NCI-H510A (cell line): Measurements from ENCODE around the gene RSRC2.
"Not testable (repeated sequence)": the region's sequence is repeated elsewhere in the genome, so short reads cannot be mapped to it uniquely, and the experiment has no call there.

Experiments
- DNase-seq: peaks from one replicate; lab custom pipeline; 2025; lab: John Stamatoyannopoulos, UW

Gene RSRC2

GRCh38 chr12:122484385-122484784 lies 42.4 kb downstream of the RSRC2 start:
- not testable (repeated sequence) for DNase-seq

DNA sequence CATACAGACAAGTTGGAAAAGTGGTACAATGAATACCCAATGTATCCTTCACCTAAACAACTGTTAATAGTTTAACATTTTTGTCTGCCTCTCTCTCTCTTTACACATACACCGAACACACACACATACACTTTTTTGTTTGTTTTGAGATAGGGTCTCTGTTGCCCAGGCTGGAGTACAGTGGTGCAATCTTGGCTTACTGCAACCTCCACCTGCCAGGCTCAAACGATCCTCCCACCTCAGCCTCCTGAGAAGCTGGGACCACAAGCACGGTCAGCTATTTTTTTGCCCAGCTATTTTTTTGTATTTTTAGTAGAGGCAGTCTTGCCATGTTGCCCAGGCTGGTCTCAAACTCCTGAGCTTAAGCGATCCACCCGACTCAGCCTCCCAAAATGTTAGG lies 42.8 kb downstream of the RSRC2 start:
- DNase-seq = no peak

GRCh38 chr12:122481861-122482260 lies 44.9 kb downstream of the RSRC2 start:
- no peak for DNase-seq

DNA sequence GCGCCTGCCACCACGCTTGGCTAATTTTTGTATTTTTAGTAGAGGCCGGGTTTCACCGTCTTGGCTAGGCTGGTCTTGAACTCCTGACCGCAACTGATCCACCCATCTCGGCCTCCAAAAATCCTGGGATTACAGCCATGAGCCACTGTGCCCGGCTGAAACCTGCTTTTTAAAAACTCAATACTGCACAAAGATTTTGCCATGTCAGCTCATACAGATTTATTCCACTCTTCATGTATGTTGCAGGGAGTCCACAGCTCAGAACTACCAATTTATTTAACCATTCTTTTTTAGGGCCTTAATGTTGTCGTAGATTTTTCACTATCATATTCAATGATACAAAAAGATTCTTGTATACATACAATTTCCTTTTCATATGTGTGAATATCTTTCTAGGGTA lies 46.0 kb downstream of the RSRC2 start:
- DNase-seq = no peak

DNA sequence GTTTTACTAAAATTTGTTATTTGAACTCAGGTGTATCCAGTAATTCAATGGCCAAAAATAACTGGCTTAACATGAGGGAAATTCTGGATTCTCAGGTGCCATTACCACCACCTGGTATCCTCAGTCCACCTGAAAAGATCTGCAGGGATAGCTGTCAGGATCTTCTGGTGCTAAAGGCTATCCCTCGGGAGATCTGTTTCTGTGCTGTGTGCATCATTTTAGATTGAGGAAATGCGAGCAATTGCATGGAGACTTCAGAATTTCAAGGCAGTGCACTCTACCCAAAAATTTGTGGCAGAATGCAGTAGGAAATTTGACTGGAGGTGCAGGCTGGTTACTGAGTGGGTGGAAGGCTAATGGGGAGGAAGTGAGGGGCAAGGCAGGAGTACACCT lies 52.4 kb downstream of the RSRC2 start:
- no peak for DNase-seq

DNA sequence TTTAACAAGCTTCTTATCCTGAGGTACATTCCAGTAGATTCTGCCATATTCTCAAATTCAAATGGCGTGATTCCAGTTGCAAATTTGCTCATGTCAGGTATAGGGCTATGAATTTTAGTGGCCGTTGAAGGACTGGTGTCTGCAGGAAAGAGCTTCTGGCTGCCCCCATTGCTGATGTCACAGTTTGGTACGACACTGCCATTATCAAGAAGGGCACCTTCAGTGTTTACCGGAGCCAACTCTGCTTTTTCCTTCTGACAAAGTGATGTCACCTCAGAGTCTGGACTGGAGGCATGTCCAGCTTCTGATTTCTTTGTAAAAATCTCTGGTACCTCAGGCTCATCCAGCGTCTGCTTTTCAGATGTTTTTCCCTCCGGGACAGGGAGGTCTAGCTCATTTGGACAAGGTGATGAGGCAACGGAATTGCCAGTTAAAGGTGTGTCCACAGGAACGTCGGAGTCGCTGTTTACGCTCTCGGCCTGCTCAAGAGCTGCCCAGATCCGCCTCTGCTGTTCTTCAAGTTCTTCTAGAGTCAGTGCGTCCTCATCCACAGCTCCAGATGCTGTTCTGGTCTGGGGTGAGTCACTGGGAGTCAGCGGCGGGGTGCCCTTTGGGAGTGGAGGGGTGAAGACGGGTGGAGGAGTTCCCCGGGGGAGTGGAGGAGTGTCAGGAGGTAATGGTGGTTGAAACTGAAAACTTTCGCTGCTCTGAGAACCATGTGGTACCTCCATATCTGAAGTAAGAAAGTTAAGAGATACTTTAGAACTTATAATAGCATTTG lies 53.0 kb downstream of the RSRC2 start:
- DNase-seq = no peak

- DNase-seq = peak; percentile 7
Measured at GRCh38 chr12:122471324-122472226, 55.2 kb downstream of the RSRC2 start.

GRCh38 chr12:122470576-122470975 lies 56.2 kb downstream of the RSRC2 start:
- not testable (repeated sequence) for DNase-seq

DNA sequence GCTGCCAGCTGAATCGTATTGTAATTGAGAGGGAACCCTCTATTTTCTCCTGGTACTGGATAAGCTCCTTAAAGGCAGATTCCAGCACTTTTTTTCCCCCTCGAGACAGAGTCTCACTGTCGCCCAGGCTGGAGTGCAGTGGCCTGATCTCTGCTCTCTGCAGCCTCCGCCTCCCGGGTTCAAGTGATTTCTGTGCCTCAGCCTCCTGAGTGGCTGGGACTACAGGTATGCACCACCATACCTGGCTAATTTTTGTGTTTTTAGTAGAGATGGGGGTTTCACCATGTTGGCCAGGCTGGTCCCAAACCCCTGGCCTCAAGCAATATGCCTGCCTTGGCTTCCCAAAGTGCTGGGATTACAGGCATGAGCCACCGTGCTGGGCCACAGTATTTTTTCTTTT lies 56.9 kb downstream of the RSRC2 start:
- DNase-seq = not testable (repeated sequence)

GRCh38 chr12:122467983-122468382 lies 58.8 kb downstream of the RSRC2 start:
- no peak for DNase-seq

DNA sequence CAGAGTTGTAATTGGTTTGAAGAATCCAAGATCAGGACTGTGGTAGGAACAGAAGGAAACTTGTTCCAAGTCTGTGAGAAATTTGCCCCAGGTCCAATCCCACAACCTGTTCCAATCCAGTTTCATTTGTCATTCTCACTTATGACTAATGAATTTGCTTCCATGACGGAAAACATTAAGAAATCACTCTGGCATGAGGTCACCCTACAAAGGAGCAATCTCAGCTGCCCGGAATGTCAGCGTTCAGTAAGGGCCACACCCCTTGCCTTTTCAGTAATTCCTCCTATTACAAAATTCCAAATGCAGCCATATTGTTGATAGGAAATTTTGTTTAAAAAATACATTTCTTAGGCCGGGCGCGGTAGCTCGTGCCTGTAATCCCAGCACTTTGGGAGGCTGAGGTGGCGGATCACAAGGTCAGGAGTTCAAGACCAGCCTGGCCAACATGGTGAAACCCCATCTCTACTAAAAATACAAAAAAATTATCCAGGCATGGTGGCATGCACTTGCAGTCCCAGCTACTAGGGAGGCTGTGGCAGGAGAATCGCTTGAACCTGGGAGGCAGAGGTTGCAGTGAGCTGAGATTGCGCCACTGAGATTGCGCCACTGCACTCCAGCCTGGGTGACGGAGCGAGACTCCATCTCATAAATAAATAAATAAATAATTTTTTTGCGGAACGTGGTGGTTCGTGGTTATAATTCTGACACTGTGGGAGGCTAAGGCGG lies 62.3 kb downstream of the RSRC2 start:
- DNase-seq = not testable (repeated sequence)

DNA sequence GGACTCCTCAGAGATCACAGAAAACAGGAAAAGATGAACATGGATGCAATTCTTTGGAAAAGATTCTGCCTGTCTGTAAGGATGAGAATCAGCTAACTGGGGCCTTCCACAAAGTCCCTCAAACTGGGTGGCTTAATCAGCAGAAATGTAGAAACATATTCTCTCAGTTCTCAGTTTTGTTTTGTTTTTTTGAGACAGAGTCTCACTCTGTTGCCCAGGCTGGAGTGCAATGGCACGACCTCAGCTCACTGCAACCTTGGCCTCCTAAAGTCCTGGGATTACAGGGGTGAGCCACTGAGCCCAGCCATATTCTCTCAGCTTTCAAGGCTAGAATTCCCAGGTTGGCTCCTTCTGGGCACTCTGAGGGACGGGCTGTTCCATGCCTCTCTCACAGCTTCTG lies 66.1 kb downstream of the RSRC2 start:
- DNase-seq = no peak

DNA sequence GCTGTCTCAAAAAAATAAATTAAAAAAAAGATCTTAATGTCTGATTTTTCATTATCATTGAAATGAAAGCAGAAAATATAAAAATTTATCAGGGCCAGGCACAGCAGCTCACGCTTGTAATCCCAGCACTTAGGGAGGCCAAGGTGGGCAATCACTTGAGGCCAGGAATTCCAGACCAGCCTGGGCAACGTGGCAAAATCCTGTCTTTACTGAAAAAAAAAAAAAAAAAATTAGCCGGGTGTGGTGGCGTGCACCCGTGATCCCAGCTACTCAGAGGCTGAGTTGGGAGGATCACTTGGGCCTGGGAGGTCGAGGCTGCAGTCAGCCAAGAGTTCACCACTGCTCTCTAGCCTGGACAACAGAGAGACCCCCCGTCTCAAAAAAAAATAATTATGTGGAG lies 66.7 kb downstream of the RSRC2 start:
- DNase-seq = no peak

DNA sequence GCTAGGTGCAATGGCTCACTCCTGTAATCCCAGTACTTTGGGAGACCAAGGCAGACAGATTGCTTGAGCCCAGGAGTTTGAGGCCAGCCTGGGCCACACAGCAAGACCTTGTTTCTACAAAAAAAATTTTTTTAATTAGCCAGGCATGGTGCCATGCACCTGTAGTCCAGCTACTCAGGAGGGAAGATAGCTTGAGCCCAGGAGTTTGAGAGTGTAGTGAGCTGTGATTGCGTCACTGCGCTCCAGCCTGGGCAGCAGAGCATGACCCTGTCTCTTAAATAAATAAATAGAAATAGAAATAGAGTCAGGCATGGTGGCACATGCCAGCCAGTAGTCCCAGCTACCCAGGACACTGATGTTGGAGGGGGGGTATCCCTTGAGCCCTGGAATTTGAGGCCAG lies 67.5 kb downstream of the RSRC2 start:
- no peak for DNase-seq

GRCh38 chr12:122458105-122459035 lies 68.4 kb downstream of the RSRC2 start:
- DNase-seq = no peak

DNA sequence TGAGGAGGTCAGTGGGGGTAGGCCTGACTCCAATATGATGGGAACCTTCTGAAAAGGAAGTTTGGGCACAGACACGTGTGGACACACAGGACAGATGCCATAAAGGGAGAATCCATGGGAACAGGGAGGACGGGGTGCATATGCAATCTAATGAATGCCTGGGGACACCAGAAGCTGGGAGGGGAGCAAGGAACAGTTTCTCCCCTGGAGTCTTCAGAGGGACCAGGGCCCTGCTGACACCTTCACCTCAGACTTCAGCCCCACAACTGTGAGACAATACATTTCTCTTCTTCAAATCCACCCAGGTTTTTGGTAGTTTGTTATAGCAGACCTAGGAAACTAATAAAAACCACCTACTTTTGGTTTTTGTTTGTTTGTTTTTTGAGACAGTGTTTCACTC lies 69.1 kb downstream of the RSRC2 start:
- no peak for DNase-seq

DNA sequence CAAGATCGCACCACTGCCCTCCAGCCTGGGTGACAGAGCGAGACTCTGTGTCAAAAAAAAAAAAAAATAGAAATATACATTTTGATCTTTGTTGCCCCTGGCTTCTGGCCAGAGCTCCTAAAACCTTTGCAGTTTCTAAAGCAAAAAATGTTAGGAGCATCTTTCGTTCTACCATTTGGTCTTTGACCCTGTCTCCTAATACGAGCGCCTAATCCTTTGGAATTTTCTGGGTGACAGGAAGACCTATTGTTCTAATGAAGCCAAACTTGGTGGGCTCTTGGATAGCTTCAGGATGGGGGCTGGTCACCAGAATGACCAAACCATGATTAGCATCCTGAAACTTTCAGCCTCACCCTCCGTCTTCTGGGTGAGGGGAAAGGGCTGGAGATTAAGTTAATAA lies 72.0 kb downstream of the RSRC2 start:
- no peak for DNase-seq

- DNase-seq = no peak
Measured at GRCh38 chr12:122454250-122454721, 72.5 kb downstream of the RSRC2 start.
